Measurements from ENCODE around the gene SNRNP70. TPM values are rescaled to one million over a fixed set of nuclear protein-coding genes. Genes with fewer than 3 reads are reported as not detected.

Gene SNRNP70
- total RNA-seq, 1 donor from 2014 or later, result 300 TPM

DNA sequence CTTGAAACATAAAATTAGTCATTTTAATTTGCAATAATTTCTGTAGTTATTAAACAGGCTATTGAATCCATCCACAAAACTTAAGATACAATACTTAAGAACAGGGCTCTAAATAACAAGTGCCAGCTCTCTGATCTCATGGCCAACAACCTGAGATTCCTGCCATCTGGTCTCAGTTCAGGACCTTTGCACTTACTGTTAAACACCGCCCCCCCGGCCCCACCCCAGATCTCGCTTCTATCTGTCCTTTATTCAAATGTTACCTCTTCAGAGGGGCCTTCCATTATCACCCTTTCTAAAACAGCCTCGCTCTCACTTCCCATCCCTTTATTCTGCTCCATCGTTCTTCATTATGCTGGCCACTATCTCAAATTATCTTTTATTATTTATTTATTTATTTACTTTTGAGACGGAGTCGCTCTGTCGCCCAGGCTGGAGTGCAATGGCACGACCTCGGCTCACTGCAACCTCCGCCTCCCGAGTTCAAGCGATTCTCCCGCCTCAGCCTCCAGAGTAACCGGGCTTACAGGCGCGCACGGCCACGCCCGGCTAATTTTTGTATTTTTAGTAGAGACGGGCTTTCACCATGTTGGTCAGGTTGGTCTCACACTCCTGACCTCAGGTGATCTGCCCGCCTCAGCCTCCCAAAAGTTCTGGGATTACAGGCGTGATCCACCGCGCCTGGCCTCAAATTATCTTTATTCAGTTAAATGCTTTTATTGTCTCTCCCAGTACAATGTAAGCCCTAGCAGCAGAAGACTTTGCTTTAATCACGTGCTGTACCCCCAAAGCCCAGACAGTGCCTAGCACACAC lies 838 bp upstream of the SNRNP70 start:
- Mint-ChIP-seq H3K36me3 (ENCODE audit: unreplicated experiment) (no peaks in the 10 kb centered on the region), H3K27ac (ENCODE audit: unreplicated experiment) (peak overlapping the region; percentile 89), H3K9me3 (ENCODE audit: unreplicated experiment) (peaks cover 17% of the 10 kb centered on the region), H3K4me1 (ENCODE audit: low read depth, unreplicated experiment) (peaks cover 9% of the 10 kb centered on the region), H3K27me3 (ENCODE audit: unreplicated experiment) (peaks cover 10% of the 10 kb centered on the region), H3K4me3 (ENCODE audit: unreplicated experiment) (peak overlapping the region; percentile 99)
- no peak for DNase-seq
- TF ChIP-seq, protein P1, sequence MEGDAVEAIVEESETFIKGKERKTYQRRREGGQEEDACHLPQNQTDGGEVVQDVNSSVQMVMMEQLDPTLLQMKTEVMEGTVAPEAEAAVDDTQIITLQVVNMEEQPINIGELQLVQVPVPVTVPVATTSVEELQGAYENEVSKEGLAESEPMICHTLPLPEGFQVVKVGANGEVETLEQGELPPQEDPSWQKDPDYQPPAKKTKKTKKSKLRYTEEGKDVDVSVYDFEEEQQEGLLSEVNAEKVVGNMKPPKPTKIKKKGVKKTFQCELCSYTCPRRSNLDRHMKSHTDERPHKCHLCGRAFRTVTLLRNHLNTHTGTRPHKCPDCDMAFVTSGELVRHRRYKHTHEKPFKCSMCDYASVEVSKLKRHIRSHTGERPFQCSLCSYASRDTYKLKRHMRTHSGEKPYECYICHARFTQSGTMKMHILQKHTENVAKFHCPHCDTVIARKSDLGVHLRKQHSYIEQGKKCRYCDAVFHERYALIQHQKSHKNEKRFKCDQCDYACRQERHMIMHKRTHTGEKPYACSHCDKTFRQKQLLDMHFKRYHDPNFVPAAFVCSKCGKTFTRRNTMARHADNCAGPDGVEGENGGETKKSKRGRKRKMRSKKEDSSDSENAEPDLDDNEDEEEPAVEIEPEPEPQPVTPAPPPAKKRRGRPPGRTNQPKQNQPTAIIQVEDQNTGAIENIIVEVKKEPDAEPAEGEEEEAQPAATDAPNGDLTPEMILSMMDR (IDR thresholded peaks at IDR 0.05; ENCODE audit: partially characterized antibody, unreplicated experiment), result no peak

DNA sequence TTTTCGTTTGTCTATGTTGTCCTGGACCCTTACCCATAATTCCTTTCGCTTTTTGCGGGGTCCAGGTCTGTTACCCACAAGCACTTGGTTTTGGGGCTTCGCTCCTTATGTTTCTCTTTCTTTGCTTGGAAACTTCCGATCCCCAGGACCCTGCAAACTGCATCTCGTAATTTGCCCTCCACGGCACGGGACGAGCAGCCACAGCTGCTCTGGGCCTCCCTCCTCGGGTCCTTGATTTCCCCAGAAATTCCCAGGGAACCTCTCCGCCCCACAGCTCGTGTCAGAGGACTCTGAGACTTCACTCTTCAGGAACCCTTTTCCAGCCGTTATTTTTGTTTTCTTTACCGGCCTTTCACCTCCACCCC lies 599 bp downstream of the SNRNP70 start:
- Mint-ChIP-seq H3K36me3 (ENCODE audit: unreplicated experiment) (no peaks in the 10 kb centered on the region), H3K9me3 (ENCODE audit: unreplicated experiment) (peaks cover 13% of the 10 kb centered on the region), H3K27me3 (ENCODE audit: unreplicated experiment) (peaks cover 10% of the 10 kb centered on the region), H3K4me3 (ENCODE audit: unreplicated experiment) (peak overlapping the region; percentile 99), H3K4me1 (ENCODE audit: low read depth, unreplicated experiment) (peaks cover 9% of the 10 kb centered on the region), H3K27ac (ENCODE audit: unreplicated experiment) (peak overlapping the region; percentile 89)
- TF ChIP-seq, protein P1 (IDR thresholded peaks at IDR 0.05; ENCODE audit: partially characterized antibody, unreplicated experiment), result no peak
- DNase-seq, result no peak

DNA sequence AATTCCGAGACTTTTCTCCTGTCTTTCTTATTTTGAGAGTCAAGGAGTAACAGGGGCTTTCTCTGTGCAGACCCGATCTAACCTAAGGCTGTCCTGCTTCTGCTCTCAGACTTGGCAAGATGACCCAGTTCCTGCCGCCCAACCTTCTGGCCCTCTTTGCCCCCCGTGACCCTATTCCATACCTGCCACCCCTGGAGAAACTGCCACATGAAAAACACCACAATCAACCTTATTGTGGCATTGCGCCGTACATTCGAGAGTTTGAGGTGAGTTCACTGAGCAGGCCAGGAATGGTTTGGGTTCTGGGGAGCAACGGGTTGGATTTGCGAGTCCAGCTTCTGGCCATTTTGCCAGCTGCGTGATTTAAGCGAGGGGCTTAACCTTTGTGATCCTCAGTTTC lies 1.0 kb downstream of the SNRNP70 start:
- Mint-ChIP-seq H3K36me3 (ENCODE audit: unreplicated experiment) (peaks cover under 1% of the 10 kb centered on the region), H3K4me3 (ENCODE audit: unreplicated experiment) (peak overlapping the region; percentile 99), H3K9me3 (ENCODE audit: unreplicated experiment) (peaks cover 13% of the 10 kb centered on the region), H3K27me3 (ENCODE audit: unreplicated experiment) (peaks cover 10% of the 10 kb centered on the region), H3K4me1 (ENCODE audit: low read depth, unreplicated experiment) (peaks cover 9% of the 10 kb centered on the region), H3K27ac (ENCODE audit: unreplicated experiment) (peak overlapping the region; percentile 89)
- DNase-seq, result no peak
- TF ChIP-seq, protein P1 (IDR thresholded peaks at IDR 0.05; ENCODE audit: partially characterized antibody, unreplicated experiment), result no peak

DNA sequence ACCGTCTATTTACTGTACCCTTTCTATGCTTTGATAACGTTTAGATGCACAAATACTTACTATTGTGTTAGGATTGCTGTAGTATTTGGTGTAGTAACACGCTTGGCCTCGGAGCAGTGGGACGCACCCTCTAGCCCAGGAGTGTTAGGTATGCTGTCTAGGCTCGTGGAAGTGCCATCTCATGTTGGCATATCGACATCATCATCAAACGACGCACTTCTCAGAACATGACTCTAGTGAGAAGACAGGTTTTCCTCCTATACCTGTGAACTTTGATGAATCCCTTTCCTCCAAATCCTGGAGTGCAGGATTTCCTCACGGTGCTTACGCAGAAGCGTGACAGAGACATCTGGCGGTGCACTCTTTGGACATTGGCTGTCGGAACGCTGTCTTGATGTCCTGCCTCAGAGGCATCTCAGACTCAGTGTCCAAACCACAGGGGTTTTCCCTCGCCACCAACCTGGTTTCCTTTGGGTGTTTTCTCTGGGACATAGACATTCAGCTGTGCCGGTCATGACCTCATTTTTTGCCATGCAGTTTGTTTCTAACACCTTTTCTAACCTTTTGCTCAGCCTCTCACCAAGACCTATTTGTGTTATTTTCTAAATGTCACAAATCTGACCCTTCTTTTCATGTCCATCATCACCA lies 6.3 kb downstream of the SNRNP70 start:
- Mint-ChIP-seq H3K27me3 (ENCODE audit: unreplicated experiment) (peaks cover 4% of the 10 kb centered on the region), H3K27ac (ENCODE audit: unreplicated experiment) (no peak overlapping the region), H3K9me3 (ENCODE audit: unreplicated experiment) (peaks cover 9% of the 10 kb centered on the region), H3K4me3 (ENCODE audit: unreplicated experiment) (no peak overlapping the region), H3K36me3 (ENCODE audit: unreplicated experiment) (peaks cover 3% of the 10 kb centered on the region), H3K4me1 (ENCODE audit: low read depth, unreplicated experiment) (peaks cover 9% of the 10 kb centered on the region)
- TF ChIP-seq, protein P1 (IDR thresholded peaks at IDR 0.05; ENCODE audit: partially characterized antibody, unreplicated experiment), result no peak
- DNase-seq, result no peak

DNA sequence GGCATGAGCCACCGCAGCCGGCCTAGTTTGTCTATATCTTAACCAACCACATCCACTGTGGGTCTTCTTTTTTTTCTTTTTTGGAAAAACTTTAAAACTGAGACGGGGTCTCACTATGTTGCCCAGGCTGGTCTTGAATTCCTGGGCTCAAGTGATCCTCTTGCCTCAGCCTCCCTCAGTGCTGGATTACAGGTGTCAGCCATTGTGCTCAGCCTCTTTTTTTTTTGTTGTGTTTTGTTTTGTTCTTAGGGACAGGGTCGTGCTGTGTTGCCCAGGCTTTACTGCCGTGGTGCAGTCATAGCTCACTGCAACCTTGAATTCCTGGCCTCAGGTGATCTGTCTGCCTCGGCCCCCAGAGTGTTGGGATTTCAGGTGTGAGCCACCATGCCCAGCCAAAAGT lies 7.4 kb downstream of the SNRNP70 start:
- Mint-ChIP-seq H3K27ac (ENCODE audit: unreplicated experiment) (no peak overlapping the region), H3K4me1 (ENCODE audit: low read depth, unreplicated experiment) (peaks cover 4% of the 10 kb centered on the region), H3K4me3 (ENCODE audit: unreplicated experiment) (no peak overlapping the region), H3K9me3 (ENCODE audit: unreplicated experiment) (peaks cover 4% of the 10 kb centered on the region), H3K27me3 (ENCODE audit: unreplicated experiment) (peaks cover 4% of the 10 kb centered on the region), H3K36me3 (ENCODE audit: unreplicated experiment) (peaks cover 3% of the 10 kb centered on the region)
- TF ChIP-seq, protein P1 (IDR thresholded peaks at IDR 0.05; ENCODE audit: partially characterized antibody, unreplicated experiment), result no peak
- DNase-seq, result no peak

All from glutamatergic neuron (in vitro differentiated cells).